ENCODE data around the gene CLEC4E.
"Not testable (repeated sequence)": the region's sequence is repeated elsewhere in the genome, so short reads cannot be mapped to it uniquely, and the experiment has no call there.

Gene CLEC4E

DNA sequence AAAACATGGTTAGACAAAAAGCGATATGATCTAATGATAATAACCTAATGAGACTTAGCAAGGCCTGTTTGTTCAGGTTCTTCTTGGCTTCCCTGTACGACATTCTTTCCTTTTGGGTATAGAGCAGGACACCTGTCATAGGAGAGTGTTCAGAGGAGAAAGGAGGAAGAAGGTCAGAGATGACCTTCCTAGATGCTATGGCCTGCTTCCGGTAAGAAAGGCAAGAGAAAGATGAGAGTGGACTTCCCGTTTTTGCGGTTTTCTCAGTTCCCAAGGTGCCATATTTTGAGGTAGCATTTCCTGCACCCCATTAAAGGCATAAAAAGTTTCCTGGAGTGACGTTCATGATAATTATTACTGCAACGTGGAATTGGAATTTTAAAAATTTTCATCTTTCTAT, 8.7 kb downstream of the CLEC4E start:
- no peak for DNase-seq

DNA sequence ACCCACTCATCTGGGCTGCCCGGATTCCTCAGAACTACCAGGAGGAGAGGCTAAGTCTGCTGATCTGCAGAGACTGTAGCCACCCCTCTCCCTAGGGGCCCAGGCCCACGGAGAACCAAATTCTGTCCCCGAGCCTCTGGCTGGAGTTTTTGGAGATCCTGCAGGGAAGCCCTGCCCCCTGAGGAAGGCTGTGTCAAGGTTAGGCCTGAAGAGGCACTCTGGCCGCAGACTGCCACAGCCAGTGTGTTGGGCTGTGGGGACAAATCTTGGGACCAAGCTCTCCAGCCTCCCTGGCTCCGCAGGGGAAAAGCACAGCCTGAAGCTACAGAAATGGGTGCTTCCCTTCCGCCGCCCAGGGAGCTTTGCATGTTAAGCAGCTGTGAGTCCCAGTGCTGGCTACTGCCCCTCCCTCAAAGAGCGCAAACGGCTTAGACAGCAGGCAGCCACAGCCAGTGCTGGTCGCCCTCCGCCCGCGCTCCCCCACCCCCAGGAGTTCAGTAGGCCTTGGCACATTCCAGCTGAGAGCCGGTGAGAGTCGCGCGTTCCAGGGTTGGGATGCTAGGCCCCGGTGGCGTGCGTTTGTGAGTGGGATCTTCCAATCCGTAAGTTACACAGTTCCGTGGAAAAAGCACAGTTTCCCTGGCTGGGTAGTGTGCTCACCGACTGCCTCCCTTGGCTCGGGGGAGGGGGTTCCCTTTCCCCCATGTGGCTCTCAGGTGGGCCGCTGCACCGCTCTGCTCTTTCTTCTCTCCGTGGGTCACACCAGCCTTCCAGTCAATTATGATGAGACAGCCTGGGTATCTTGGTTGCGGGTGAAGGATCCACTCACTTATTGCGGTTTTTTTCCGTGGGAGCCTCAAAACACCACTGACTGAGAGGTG, 13.2 kb downstream of the CLEC4E start:
- no peak for DNase-seq

DNA sequence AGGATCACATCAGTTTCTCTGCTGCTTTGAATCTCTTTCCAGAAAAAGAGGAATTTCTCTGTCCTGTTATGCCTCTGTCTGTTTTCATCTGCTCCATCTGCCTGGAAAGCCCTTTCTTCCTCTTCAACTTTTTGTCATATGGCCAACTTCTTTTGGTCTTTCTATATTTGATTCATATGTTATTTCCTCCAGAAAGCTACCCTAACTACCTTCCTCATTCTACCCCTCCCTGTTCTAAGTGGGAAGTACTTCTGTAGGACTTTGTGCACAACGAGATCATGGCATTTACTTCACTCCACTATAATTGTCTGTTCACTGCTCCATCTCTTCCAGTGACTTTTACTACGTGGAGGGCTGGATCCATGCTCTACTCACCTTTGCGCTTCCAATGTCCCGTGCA, 21.5 kb downstream of the CLEC4E start:
- DNase-seq: no peak

DNA sequence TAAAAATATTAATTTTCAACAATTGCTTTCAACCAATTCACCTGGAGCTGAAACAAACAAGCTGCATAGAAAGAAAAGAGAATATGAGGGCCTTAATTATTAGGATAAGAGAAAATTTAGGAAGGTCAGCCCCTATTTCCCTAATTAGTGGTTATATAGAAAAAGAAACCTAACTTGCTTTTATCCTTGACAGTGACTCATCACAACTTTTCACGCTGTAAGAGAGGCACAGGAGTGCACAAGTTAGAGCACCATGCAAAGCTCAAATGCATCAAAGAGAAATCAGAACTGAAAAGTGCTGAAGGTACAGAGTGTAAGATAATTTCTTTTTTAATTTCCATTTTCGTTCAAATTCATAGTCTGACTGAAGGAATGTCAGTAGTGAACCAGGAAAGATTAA, 22.7 kb downstream of the CLEC4E start:
- DNase-seq: no peak

DNA sequence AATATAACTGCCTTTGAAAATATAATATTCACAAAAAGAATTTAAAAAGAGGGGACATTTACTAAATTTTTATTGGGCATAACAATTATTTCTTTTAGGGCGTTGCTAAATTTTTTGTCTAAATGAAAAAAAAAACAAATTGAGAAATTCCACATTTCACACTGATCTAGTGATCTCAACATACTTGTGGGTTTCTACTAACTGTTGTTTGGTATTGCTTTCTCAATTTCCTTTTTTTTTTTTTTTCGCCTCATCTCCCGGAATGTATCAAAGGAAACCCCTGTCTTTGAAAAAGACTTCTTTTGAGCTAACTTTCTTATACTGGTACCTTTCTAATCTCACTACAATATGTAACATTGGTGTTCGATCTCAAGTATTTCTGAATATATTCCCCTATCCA, 27.4 kb downstream of the CLEC4E start, which contains the start of gene CLEC4D:
CLEC4D (plus strand) TSS at position 248 of the 400 bp plus-strand sequence. CDS start 230 bp downstream, outside the sequence.
- DNase-seq: no peak

DNA sequence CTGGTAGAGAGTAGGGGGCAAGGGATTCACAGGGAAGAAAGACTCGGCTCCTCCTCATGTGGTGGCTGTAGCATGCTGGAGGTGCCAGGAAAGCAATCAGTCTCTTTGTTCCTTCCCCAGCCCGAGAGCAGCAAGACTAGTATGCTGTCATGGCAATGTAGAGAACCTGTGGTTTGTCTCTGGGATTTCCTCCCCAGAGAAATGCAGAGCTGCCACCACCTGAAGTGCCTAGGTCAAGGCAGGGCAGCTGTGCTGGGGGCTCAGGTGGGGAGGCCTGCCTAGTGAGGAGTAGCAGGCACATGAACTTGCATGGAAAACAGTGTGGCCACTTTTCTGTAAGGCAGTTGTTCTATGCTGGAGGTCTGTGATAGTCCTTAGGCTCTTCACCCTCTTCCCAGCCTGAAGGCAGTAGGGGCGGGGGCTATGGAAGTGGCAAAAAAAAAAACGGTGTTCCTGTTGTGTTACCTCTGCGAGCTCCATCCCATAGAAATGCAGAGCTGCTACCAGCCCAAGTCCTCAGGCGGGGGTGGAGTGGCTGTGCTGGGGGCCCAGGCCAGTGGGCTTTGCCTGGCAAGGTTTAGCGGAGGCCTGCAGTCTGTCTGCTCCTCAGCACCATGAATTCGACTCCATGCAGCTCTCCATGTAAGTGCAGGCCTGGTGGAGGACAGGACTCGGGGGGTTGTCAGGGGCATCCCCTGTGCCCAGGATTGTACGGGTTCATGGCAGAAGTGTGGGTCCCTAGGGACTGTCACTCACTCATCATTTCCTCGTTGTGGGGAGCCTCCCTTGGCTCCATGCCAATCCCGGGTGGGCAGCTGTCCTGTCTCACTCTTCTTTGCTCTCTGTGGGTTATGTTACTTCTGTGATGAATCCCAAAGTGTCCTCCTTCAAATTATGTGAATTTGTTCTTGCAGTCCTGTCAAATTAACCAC, 31.5 kb downstream of the CLEC4E start:
- DNase-seq: no peak

DNA sequence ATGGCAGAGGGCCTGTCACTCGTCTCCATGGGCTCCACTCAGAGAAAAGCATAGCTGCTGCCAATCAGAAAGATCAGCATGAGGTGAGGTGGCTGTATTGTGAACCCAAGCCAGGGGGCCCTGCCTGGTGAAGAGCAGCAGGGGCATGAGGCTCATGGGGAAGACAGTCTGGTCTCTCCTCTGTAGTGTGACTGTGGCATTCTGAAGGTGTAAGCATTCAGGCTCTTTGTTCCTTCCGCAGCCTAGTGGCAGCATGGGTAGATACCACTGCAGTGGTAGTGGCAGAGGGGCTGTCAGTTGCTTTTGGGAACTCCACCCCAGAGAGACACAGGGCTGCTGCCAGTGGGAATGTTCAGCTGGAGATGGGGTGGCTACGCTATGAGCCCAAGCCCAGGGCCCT, 32.5 kb downstream of the CLEC4E start:
- no peak for DNase-seq

DNA sequence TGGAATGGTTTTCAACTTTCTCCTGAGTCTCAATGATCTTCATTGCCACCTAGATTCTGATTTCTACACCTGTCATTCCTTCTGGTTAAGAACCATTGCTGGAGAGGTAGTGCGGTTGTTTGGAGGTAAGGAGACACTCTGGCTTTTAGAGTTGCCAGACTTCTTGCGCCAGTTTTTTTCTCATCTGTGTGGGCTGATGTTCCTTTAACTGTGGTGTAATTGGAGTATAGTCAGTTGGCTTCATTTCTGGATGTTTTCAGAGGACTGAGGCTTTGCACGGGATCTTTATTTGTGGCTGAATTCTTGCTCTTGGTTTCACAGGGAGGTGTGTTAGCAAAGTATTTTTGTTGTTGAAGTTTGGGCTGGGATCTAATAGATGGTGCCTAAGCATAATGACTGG, 33.1 kb downstream of the CLEC4E start:
- DNase-seq: no peak

DNA sequence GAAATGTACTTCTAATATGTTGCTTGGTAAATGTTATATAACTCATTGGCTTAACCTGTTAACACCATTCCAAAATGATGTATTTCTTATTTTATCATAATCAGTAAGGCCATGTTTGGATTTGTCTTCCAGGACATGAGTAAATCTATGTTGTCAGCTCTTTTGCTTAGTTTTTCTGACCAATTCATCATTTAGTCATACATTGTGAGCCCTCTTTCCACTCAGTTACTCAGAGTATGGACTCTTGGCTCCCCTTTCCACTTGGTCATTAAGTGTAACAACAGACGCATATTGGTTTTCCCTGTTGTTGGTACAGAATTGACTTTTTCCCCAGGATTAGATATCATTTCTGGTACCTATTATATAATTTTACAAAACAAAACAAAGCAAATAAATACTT, 36.4 kb downstream of the CLEC4E start:
- DNase-seq: no peak

DNA sequence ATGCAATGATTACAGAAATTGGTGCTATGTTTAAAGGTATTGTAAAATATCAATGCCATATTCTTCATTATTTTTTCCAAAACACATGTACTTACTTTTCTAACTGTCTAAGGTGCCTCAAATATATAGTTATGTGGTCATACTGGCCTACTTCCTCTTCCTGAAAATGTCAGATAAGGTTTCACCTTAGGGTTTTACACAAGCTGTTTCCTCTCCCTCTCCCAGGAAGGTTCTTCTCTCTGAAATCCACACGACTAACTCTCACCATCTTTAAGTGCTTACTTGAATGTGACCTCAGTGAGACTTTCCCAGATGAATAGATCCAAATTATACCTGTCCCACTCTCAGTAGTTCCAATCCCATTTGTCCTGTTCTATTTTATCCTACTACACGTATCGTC, 39.0 kb downstream of the CLEC4E start:
- DNase-seq: no peak

DNA sequence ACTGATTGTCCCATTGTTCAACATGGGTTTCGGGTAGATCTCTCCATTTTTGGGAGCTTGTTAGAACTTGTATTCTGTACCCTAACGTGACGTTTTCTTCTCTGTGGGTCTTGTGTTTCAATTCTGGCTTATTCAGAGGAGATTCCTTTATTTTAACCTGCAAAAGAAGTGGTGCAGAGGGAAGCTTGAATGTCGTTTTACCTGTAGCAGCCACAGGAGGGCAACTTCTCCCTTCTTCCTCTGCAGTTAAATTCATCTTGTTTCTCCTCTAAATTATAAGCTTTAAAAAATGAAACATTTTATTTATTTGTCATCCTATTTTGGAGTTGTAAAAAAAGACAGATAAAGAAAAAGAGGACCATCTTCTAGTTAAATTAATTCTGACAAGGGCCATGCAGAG, 41.1 kb downstream of the CLEC4E start:
- DNase-seq: no peak

DNA sequence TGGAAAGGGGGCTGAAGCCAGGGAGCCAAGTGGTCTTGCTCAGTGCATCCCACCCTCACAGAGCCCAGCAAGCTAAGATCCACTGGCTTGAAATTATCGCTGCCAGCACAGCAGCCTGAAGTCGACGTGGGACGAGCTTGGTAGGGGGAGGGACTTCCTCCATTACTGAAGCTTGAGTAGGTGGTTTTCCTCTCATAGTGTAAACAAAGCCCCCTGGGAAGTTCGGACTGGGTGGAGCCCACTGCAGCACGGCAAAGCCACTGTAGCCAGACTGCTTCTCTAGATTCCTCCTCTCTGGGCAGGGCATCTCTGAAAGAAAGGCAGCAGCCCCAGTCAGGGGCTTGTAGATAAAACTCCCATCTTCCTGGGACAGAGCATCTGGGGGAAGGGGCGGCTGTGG, 44.6 kb downstream of the CLEC4E start:
- DNase-seq: not testable (repeated sequence)

DNA sequence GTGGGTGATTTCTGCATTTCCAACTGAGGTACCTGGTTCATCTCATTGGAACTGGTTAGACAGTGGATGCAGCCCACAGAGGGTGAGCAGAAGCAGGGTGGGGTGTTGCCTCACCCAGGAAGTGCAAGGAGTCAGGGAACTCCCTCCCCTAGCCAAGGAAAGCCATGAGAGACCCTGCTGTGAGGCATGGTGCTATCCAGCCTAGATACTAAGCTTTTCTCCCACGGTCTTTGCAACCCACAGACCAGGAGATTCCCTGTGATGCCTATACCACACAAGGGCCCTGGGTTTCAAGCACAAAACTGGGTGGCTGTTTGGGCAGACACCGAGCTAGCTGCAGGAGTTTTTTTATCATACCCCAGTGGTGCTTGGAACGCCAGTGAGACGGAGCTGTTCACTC, 45.0 kb downstream of the CLEC4E start:
- DNase-seq: not testable (repeated sequence)

DNA sequence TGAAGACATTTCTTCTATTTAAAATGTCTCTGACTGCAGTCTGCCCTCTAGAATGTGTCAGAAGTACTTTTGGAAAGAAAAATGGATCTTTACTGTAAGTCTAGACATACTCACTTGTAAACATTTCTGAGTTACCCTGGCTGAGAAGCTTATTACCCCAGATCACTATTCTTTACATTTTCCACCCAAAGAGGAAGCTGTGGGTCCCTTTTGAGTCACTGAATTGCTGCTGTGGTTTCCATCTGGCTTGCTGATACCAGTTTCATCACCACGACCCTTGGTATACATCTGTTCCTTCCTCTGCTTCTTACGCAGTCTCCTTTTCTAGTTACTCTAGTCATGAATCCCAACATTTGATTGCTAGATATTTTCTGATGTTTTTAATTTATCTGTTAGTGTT, 47.6 kb downstream of the CLEC4E start:
- DNase-seq: no peak

DNA sequence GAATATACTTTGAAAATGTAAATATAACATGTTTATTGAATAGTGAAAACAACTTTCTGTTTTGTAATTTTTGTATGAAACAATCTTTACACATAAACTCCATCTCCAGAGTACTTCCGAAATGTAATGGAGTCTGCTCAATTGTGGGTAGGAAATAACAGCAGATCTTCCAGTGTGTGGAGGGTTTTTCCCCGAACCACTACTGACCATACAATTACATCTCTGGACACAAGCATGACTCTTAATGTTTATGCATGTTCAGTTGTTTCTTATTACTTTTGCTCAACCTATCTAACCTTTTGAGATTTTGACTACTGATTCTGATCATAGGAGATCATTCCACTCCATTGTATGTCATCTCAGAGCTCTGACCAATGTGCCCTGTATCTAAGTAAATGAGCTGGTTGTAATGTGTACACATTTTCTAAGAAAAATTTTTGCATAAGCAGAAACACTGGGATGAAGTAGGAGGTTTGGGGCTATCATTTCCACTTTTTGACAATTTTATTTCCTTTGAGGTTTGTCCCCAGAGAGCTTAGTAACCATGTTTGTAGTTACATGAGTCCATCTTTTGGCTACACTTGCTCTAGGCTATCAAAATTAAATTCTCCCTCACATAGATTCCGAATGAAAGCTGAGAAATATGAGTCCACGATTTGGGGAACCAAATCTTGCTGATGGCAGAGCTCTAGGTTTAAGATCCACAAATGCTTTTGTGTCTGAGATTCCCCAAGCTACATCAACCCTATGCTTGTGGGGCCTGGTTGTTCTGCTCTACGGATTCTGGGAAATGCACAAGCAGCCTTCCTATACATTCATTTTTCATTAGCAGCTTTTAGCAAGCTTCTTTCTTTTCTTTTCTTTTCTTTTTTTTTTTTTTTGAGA, 48.8 kb downstream of the CLEC4E start:
- no peak for DNase-seq
